K562 (cell line): Measurements from ENCODE around the gene ITPR2. TPM values are rescaled to one million over a fixed set of nuclear protein-coding genes. Genes with fewer than 3 reads are reported as not detected.
A peak's percentile ranks its signal among the peaks of the same experiment; 100 is the strongest.

Experiments
- ATAC-seq: fragments of 200-7000 bp; cut with Tn5 transposase; 3 replicates; pipeline ENCODE4 v1.9.1; 2020; ENCODE audit warnings: moderate library complexity
- BruUV-seq: library from RNA; stranded (reverse); fragments of 400-500 nt; replicated peaks from 2 replicates; lab custom pipeline; 2021; lab: Mats Ljungman, UMichigan
- CTCF ChIA-PET: fragments of 300-600 bp; formaldehyde crosslinking; extraction: SDS; loops from one replicate; lab custom pipeline; 2021; ENCODE audit warnings: low intra/inter-chr PET ratio; lab: Yijun Ruan, JAX
- POLR2A ChIA-PET: fragments of 300-600, 350-650 bp; sonication (Branson Sonifier 250); formaldehyde crosslinking; extraction: SDS; loops from one replicate; lab custom pipeline; 2021; ENCODE audit warnings: antibody characterized with exemption, inconsistent platforms; lab: Yijun Ruan, JAX
- DNase-seq, 4 experiments: peaks; one replicate each; pipeline versions ENCODE4 v3.0.0 to v3.0.0-alpha.2; 2011 to 2018; ENCODE audit warnings: low spot score in 3 of 4, mixed read lengths in 3 of 4; ENCODE audit errors: extremely low read depth in 1 of 4
- FAIRE-seq: peaks from 2 replicates; lab custom pipeline; 2011; peaks lifted over from hg19 to GRCh38; lab: Jason Lieb, UNC
- H2AFZ ChIP-seq: 2 replicates; pipeline ENCODE4 v1.6.0; 2011; ENCODE audit warnings: low read depth, low read length, control low read depth, inconsistent platforms
- H3K27ac ChIP-seq: fragments of 200-600 bp; 3 replicates; pipeline ENCODE4 v1.8.0; 2011; ENCODE audit warnings: low read depth, mild to moderate bottlenecking, control low read depth, inconsistent platforms, low read length, moderate library complexity, mixed read lengths; ENCODE audit errors: extremely low read depth
- H3K27me3 ChIP-seq, 2 experiments: fragments of 300-600 bp in 1 of 2; 2 replicates in 1 of 2; 3 replicates in 1 of 2; pipeline versions ENCODE4 v1.6.0 to v1.8.0; 2011; ENCODE audit warnings: inconsistent platforms in 2 of 2, low read length in 2 of 2, mild to moderate bottlenecking in 1 of 2, mixed read lengths in 1 of 2, moderate library complexity in 1 of 2; ENCODE audit not compliant: control insufficient read depth in 2 of 2, insufficient read depth in 2 of 2
- H3K36me3 ChIP-seq: fragments of 300-600 bp; 3 replicates; pipeline ENCODE4 v1.8.0; 2011; ENCODE audit warnings: mild to moderate bottlenecking, low read length, inconsistent platforms; ENCODE audit not compliant: control insufficient read depth, insufficient read depth
- H3K4me1 ChIP-seq, 2 experiments: fragments of 200-600 bp in 1 of 2; replicated peaks in 1 of 2; 2 replicates in 1 of 2; 3 replicates in 1 of 2; pipeline versions ENCODE4 v1.5.1 to v1.8.0; 2011; ENCODE audit warnings: inconsistent platforms in 2 of 2, low read length in 2 of 2, mild to moderate bottlenecking in 1 of 2, mixed read lengths in 1 of 2, moderate library complexity in 1 of 2; ENCODE audit not compliant: control insufficient read depth in 2 of 2, insufficient read depth in 2 of 2
- H3K4me2 ChIP-seq: 2 replicates; pipeline ENCODE4 v1.6.1; 2011; ENCODE audit warnings: low read length, control low read depth, inconsistent platforms, mixed read lengths; ENCODE audit not compliant: insufficient read depth
- H3K4me3 ChIP-seq: fragments of 200-600 bp; sonication (generic), shearing (Covaris generic); 2 replicates; pipeline ENCODE4 v1.5.1; 2016; ENCODE audit warnings: control low read depth, inconsistent platforms
- H3K79me2 ChIP-seq: fragments of 200-600 bp; 3 replicates; pipeline ENCODE4 v1.8.0; 2011; ENCODE audit warnings: low read length, inconsistent platforms; ENCODE audit not compliant: control insufficient read depth, insufficient read depth
- H3K9ac ChIP-seq, 2 experiments: 2 replicates each; pipeline versions ENCODE4 v1.6.0 to v1.6.1; 2011; ENCODE audit warnings: low read depth in 2 of 2, low read length in 2 of 2, control low read depth in 1 of 2, inconsistent platforms in 1 of 2, mild to moderate bottlenecking in 1 of 2, mixed read lengths in 1 of 2; ENCODE audit not compliant: insufficient read depth in 1 of 2
- H3K9me1 ChIP-seq: one replicate; pipeline ENCODE4 v1.6.0; 2011; ENCODE audit warnings: inconsistent platforms, mild to moderate bottlenecking, low read length, moderate library complexity; ENCODE audit not compliant: control insufficient read depth, insufficient read depth
- H3K9me3 ChIP-seq: replicated peaks from 2 replicates; pipeline ENCODE4 v1.5.1; 2011; ENCODE audit warnings: low read depth, low read length, inconsistent platforms; ENCODE audit not compliant: control insufficient read depth, insufficient read depth
- H4K20me1 ChIP-seq: replicated peaks from 2 replicates; pipeline ENCODE4 v1.6.1; 2011; ENCODE audit warnings: low read length, inconsistent platforms, mixed read lengths; ENCODE audit not compliant: control insufficient read depth, insufficient read depth
- E2F6 ChIP-seq, 2 experiments: IDR thresholded peaks; 2 replicates each; pipeline ENCODE4 v1.6.1; 2011; ENCODE audit warnings: borderline replicate concordance in 1 of 2, control low read depth in 1 of 2, low read depth in 1 of 2, low read length in 1 of 2, mild to moderate bottlenecking in 1 of 2, mixed read lengths in 1 of 2, moderate library complexity in 1 of 2; ENCODE audit not compliant: insufficient read depth in 1 of 2, insufficient read length in 1 of 2, poor library complexity in 1 of 2, severe bottlenecking in 1 of 2; ENCODE audit errors: extremely low read depth in 1 of 2
- USF2 ChIP-seq: sonication (generic); formaldehyde crosslinking; IDR thresholded peaks from 2 replicates; pipeline ENCODE4 v1.5.0; 2020; ENCODE audit warnings: missing genetic modification reagents
- ZNF232 ChIP-seq: sonication (generic); formaldehyde crosslinking; IDR thresholded peaks from 2 replicates; pipeline ENCODE4 v1.8.0; 2022; ENCODE audit warnings: mild to moderate bottlenecking, missing genetic modification reagents
- ZNF318 ChIP-seq, 2 experiments: fragments of 450-650 bp; IDR thresholded peaks; 2 replicates each; pipeline ENCODE4 v1.6.1; 2016; ENCODE audit warnings: mild to moderate bottlenecking in 2 of 2, borderline replicate concordance in 1 of 2, low read depth in 1 of 2, moderate library complexity in 1 of 2
- ZNF512 ChIP-seq: IDR thresholded peaks from 2 replicates; pipeline ENCODE4 v1.6.1; 2016; ENCODE audit warnings: missing genetic modification characterization, missing compliant biosample characterization
- WGBS: fragments of 100-300 bp; shearing (Covaris generic); methylation state at CpG from one replicate; pipeline ENCODE4 v1.1.6; 2016; ENCODE audit warnings: low coverage, mixed read lengths; ENCODE audit not compliant: insufficient coverage; ENCODE audit errors: missing lambda C conversion rate; 5-methylcytosine and 5-hydroxymethylcytosine counted together
- in situ Hi-C: fragments of 300-500 bp; cut with MboI; formaldehyde crosslinking; loops from 4 replicates; pipeline ENCODE4 v1.15.0; 2018; ENCODE audit warnings: inconsistent platforms, mixed read lengths
- intact Hi-C: fragments of 100-400 bp; cut with micrococcal nuclease; formaldehyde crosslinking; loops from 2 replicates; pipeline ENCODE4 v1.14.2; 2022
- polyA plus RNA-seq, 8 experiments: library from polyadenylated mRNA; depleted of rRNA in 4 of 8; stranded (reverse) in 5 of 8; unstranded in 3 of 8; fragments of >200 nt; fragmentation: Nextera tagmentation in 2 of 8; fragmentation: Illumina TruSeq in 1 of 8; extraction: Ambion mirVana in 2 of 8; extraction: Trizol in 1 of 8; gene quantifications; 2 replicates each; pipeline versions ENCODE4 v1.2.1 to v1.2.3, GENCODE V29; 2011 to 2014; ENCODE audit warnings: inconsistent platforms in 1 of 8, missing spikeins in 1 of 8
- total RNA-seq, 7 experiments: library from RNA; depleted of rRNA in 6 of 7; stranded (reverse); fragments of >200 nt in 6 of 7; fragmentation: Illumina TruSeq in 2 of 7; extraction: Trizol in 2 of 7; gene quantifications; 2 replicates each; pipeline versions ENCODE4 v1.2.1 to v1.2.3, GENCODE V29; 2011 to 2021; ENCODE audit warnings: low replicate concordance in 1 of 7

The ITPR2 gene
- total and polyA plus RNA-seq, 9 of the 15 experiments (the other 6 are each of a cell fraction or from before 2014, with no cell fraction given) = 0.21 to 3.3 (median 0.95) TPM

GRCh38 chr12:26630546-26631027 lies 202.4 kb downstream of the ITPR2 start (continued):
- TF ChIP-seq ZNF512 (tag) (0 out of 2 replicates have a peak, but pooled peaks have one; percentile 9), USF2 (peak; percentile 13; the same call in 1 of the 2 replicates), ZNF232 (CRISPR knock-in tag) (no peak), E2F6 (IDR thresholded peaks at IDR 0.05; ENCODE audit: borderline replicate concordance in 1 of 2, extremely low read depth in 1 of 2, insufficient read depth in 1 of 2, insufficient read length in 1 of 2, low read depth in 1 of 2, low read length in 1 of 2, poor library complexity in 1 of 2, severe bottlenecking in 1 of 2) (no peak)
- TF ChIP-seq, all 486 proteins: peak for 4

- 0% methylated on average over 1 of the region's 1 CpG for WGBS
- H3K79me2 ChIP-seq = no peaks in the 10 kb centered on the region
- H3K9me1 ChIP-seq = no peaks in the 10 kb centered on the region
- H3K27me3 ChIP-seq = no peaks in the 10 kb centered on the region
- intact Hi-C loops = loop anchor here (1.0 kb wide), 1 partner anchor 71 kb away; no protein-coding TSS in a partner anchor
- H3K4me2 ChIP-seq = no peak overlapping the region
- POLR2A ChIA-PET = no interaction called here
- no peak for FAIRE-seq
- no peaks in the 10 kb centered on the region for H4K20me1 ChIP-seq
- no TSS peak for BruUV-seq
- DNase-seq = no peak
- H3K4me3 ChIP-seq = no peak overlapping the region
- in situ Hi-C loops = no loop called here
- H3K36me3 ChIP-seq = no peaks in the 10 kb centered on the region
- peak; percentile 38; the same call in 1 of the 3 replicates for ATAC-seq
- H3K9me3 ChIP-seq = no peaks in the 10 kb centered on the region
- no peak overlapping the region for H3K27ac ChIP-seq
- peak overlapping the region; percentile 67; the same call in 1 of the 2 replicates for H2AFZ ChIP-seq
- CTCF ChIA-PET = interaction anchor here (2.8 kb wide), 1 partner anchor 72 kb away, joined by 16 read pairs; no protein-coding TSS in a partner anchor
- H3K9ac ChIP-seq = no peak overlapping the region
- H3K4me1 ChIP-seq = peaks cover 0 to 11% of the 10 kb centered on the region in 2 experiments; a peak in 4 of 5 replicates
- TF ChIP-seq ZNF318 (IDR thresholded peaks at IDR 0.05; ENCODE audit: borderline replicate concordance in 1 of 2, low read depth in 1 of 2) = 0 out of 4 replicates have a peak, but pooled peaks of 1 of the 2 experiments have one; percentile 37
Measured at GRCh38 chr12:26629864-26630263, 203.1 kb downstream of the ITPR2 start.
